ENCODE data around the gene ARHGAP6.
"Not testable (repeated sequence)": the region's sequence is repeated elsewhere in the genome, so short reads cannot be mapped to it uniquely, and the experiment has no call there.

Gene ARHGAP6

DNA sequence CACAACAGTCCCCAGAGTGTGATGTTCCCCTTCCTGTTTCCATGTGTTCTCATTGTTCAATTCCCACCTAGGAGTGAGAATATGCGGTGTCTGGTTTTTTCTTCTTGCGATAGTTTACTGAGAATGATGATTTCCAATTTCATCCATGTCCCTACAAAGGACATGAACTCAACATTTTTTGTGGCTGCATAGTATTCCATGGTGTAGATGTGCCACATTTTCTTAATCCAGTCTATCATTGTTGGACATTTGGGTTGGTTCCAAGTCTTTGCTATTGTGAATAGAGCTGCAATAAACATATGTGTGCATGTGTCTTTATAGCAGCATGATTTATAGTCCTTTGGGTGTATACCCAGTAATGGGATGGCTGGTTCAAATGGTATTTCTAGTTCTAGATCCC, 174.3 kb downstream of the ARHGAP6 start:
- H3K9ac ChIP-seq (ENCODE audit: low read depth in 1 of 2, low read length in 2 of 2); H3K27ac ChIP-seq (ENCODE audit: low read depth, low read length); H3K9me3 ChIP-seq (ENCODE audit: control insufficient read depth in 1 of 2, low read length in 2 of 2); H3K27me3 ChIP-seq (ENCODE audit: control insufficient read depth in 1 of 2, insufficient read depth in 2 of 2, low read length in 2 of 2); H3K4me3 ChIP-seq (ENCODE audit: low read depth in 1 of 2, low read length in 2 of 2); H3K36me3 ChIP-seq (ENCODE audit: control insufficient read depth in 1 of 2, insufficient read depth in 2 of 2, low read length in 2 of 2); H3K4me1 ChIP-seq (ENCODE audit: control insufficient read depth in 1 of 2, insufficient read depth in 2 of 2, low read length in 2 of 2): not testable (repeated sequence)

DNA sequence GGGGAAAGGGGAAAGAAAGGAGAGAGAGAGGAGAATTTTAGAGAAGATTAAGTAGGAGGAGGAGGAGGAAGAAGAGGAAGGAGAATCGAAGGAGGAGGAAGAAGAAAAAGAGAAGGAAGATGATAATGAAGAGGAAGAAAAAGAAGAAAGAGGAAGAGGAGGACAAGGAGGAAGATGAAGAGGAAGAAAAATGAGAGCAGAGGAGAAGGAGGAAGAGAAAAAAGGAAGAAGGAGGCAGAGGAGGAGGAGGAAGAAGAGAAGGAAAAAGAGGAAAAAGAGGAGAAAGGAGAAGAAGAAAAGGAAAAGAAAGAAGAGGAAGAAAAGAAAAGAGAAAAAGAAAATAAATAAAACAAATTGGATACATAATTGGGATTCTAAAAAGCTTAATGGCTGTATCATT, 181.4 kb downstream of the ARHGAP6 start:
- no peaks in the 10 kb centered on the region for H3K27me3 ChIP-seq (ENCODE audit: control insufficient read depth in 1 of 2, insufficient read depth in 2 of 2, low read length in 2 of 2)
- no peaks in the 10 kb centered on the region for H3K9me3 ChIP-seq (ENCODE audit: control insufficient read depth in 1 of 2, low read length in 2 of 2)
- no peak overlapping the region for H3K9ac ChIP-seq (ENCODE audit: low read depth in 1 of 2, low read length in 2 of 2)
- H3K36me3 ChIP-seq (ENCODE audit: control insufficient read depth in 1 of 2, insufficient read depth in 2 of 2, low read length in 2 of 2), result no peaks in the 10 kb centered on the region
- H3K27ac ChIP-seq (ENCODE audit: low read depth, low read length), result no peak overlapping the region
- no peaks in the 10 kb centered on the region for H3K4me1 ChIP-seq (ENCODE audit: control insufficient read depth in 1 of 2, insufficient read depth in 2 of 2, low read length in 2 of 2)
- no peak overlapping the region for H3K4me3 ChIP-seq (ENCODE audit: low read depth in 1 of 2, low read length in 2 of 2)

DNA sequence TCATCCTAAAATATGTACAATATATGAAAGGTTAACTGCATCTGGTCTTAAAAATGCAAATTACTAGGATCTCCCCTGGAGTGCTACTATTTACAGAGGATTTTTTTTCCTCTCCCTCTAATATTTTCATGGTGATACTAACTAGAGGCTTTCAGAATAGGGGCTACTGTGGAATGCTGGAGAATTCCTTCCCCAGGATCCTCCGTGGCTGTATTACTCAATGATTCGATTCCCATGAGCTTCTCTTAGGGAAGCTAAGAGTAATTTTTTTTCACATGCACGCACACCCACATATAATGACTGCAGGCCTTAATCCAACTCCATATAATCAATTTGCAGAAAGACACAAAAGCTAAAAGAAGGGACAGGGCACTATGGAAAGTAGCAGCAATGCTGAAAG, 184.7 kb downstream of the ARHGAP6 start:
- Histone ChIP-seq H3K4me1 (ENCODE audit: control insufficient read depth in 1 of 2, insufficient read depth in 2 of 2, low read length in 2 of 2) (no peaks in the 10 kb centered on the region), H3K4me3 (ENCODE audit: low read depth in 1 of 2, low read length in 2 of 2) (no peak overlapping the region), H3K9me3 (ENCODE audit: control insufficient read depth in 1 of 2, low read length in 2 of 2) (no peaks in the 10 kb centered on the region), H3K27ac (ENCODE audit: low read depth, low read length) (no peak overlapping the region), H3K9ac (ENCODE audit: low read depth in 1 of 2, low read length in 2 of 2) (no peak overlapping the region), H3K36me3 (ENCODE audit: control insufficient read depth in 1 of 2, insufficient read depth in 2 of 2, low read length in 2 of 2) (no peaks in the 10 kb centered on the region), H3K27me3 (ENCODE audit: control insufficient read depth in 1 of 2, insufficient read depth in 2 of 2, low read length in 2 of 2) (no peaks in the 10 kb centered on the region)

DNA sequence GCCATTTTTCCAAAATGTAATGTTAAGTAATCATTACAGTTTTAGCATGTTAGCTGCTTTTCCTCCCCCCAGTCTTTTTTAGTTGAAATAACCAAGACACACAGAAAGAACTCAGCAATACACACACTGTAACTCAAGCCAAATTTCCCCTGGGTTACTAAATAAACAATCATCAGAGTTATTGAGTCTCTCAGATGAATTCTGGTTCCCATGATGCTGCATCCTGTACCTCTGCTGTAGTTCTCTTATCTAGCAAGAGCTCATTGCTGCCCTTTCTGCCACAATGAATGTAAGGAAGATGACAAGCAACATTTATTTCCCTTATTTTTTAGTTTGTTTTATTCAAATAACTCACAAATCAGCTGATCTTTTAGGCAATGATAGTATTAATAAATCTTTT, 185.1 kb downstream of the ARHGAP6 start:
- H3K4me3 ChIP-seq (ENCODE audit: low read depth in 1 of 2, low read length in 2 of 2), result no peak overlapping the region
- no peak overlapping the region for H3K9ac ChIP-seq (ENCODE audit: low read depth in 1 of 2, low read length in 2 of 2)
- no peaks in the 10 kb centered on the region for H3K27me3 ChIP-seq (ENCODE audit: control insufficient read depth in 1 of 2, insufficient read depth in 2 of 2, low read length in 2 of 2)
- no peaks in the 10 kb centered on the region for H3K36me3 ChIP-seq (ENCODE audit: control insufficient read depth in 1 of 2, insufficient read depth in 2 of 2, low read length in 2 of 2)
- no peaks in the 10 kb centered on the region for H3K9me3 ChIP-seq (ENCODE audit: control insufficient read depth in 1 of 2, low read length in 2 of 2)
- H3K4me1 ChIP-seq (ENCODE audit: control insufficient read depth in 1 of 2, insufficient read depth in 2 of 2, low read length in 2 of 2), result no peaks in the 10 kb centered on the region
- H3K27ac ChIP-seq (ENCODE audit: low read depth, low read length), result no peak overlapping the region

- Histone ChIP-seq H3K9me3 (ENCODE audit: control insufficient read depth in 1 of 2, low read length in 2 of 2) (no peaks in the 10 kb centered on the region), H3K36me3 (ENCODE audit: control insufficient read depth in 1 of 2, insufficient read depth in 2 of 2, low read length in 2 of 2) (no peaks in the 10 kb centered on the region), H3K4me1 (ENCODE audit: control insufficient read depth in 1 of 2, insufficient read depth in 2 of 2, low read length in 2 of 2) (no peaks in the 10 kb centered on the region), H3K9ac (ENCODE audit: low read depth in 1 of 2, low read length in 2 of 2) (no peak overlapping the region), H3K27ac (ENCODE audit: low read depth, low read length) (peak overlapping the region; percentile 20), H3K27me3 (ENCODE audit: control insufficient read depth in 1 of 2, insufficient read depth in 2 of 2, low read length in 2 of 2) (no peaks in the 10 kb centered on the region), H3K4me3 (ENCODE audit: low read depth in 1 of 2, low read length in 2 of 2) (no peak overlapping the region)
These were observed 186.8 kb downstream of the ARHGAP6 start for GRCh38 chrX:11478911-11479310.

DNA sequence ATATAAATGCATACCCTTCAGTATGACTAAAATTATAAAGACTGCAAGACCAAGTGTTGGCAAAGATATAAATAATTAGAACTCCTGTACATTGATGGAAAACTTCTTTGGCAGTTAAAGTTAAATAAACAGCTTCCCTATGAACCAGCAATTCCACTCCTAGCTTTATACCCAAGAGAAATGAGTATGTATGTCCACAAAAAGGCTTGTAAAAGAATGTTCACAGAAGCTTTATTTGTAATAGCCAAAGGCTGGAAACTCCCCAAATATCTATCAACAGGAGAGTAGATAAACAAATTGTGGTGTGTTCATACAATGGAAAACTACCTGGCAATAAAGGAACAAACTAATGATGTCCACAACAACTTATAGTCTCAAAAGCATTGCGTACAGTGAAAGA, 187.7 kb downstream of the ARHGAP6 start:
- Histone ChIP-seq H3K9me3 (ENCODE audit: control insufficient read depth in 1 of 2, low read length in 2 of 2) (no peaks in the 10 kb centered on the region), H3K27ac (ENCODE audit: low read depth, low read length) (no peak overlapping the region), H3K4me1 (ENCODE audit: control insufficient read depth in 1 of 2, insufficient read depth in 2 of 2, low read length in 2 of 2) (no peaks in the 10 kb centered on the region), H3K36me3 (ENCODE audit: control insufficient read depth in 1 of 2, insufficient read depth in 2 of 2, low read length in 2 of 2) (no peaks in the 10 kb centered on the region), H3K27me3 (ENCODE audit: control insufficient read depth in 1 of 2, insufficient read depth in 2 of 2, low read length in 2 of 2) (no peaks in the 10 kb centered on the region), H3K4me3 (ENCODE audit: low read depth in 1 of 2, low read length in 2 of 2) (no peak overlapping the region), H3K9ac (ENCODE audit: low read depth in 1 of 2, low read length in 2 of 2) (no peak overlapping the region)

DNA sequence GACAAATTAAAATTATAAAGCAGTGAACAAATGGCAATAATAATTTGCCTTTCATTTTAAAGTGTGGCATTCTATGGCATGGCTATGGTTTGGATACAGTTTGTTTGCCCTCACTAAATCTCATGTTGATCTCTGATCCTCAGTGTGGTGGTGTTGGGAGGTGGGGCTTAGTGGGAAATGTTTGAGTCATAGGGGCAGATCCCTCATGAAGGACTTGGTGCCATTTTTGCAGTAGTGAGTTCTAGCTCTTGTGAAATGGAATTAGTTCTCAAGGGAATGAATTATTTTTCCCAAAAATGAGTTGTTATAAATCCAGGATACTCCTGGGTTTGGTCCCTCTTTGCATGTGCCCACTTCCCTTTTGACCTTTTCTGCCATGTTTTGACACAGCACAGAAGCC, 191.1 kb downstream of the ARHGAP6 start:
- Histone ChIP-seq H3K4me3 (ENCODE audit: low read depth in 1 of 2, low read length in 2 of 2) (no peak overlapping the region), H3K9me3 (ENCODE audit: control insufficient read depth in 1 of 2, low read length in 2 of 2) (no peaks in the 10 kb centered on the region), H3K27me3 (ENCODE audit: control insufficient read depth in 1 of 2, insufficient read depth in 2 of 2, low read length in 2 of 2) (no peaks in the 10 kb centered on the region), H3K36me3 (ENCODE audit: control insufficient read depth in 1 of 2, insufficient read depth in 2 of 2, low read length in 2 of 2) (no peaks in the 10 kb centered on the region), H3K27ac (ENCODE audit: low read depth, low read length) (no peak overlapping the region), H3K9ac (ENCODE audit: low read depth in 1 of 2, low read length in 2 of 2) (no peak overlapping the region), H3K4me1 (ENCODE audit: control insufficient read depth in 1 of 2, insufficient read depth in 2 of 2, low read length in 2 of 2) (no peaks in the 10 kb centered on the region)

DNA sequence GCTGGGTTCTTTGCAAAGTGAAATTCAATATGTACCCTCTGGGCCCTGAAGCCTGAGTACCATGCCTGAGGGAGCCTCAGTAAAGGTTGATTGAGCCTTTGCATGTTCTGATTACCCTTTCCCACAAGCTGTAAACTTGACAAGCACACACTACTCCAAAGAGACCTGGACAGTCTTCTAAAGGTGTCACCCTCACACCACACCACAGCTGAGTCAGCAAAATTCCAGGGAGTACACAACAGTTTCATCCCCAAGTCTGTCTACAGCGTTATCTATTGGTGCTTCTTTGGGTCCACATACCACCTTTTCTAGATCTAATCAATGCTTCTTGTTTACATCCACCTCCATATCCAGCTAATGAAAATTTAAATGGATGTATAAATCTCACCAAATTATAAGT, 191.7 kb downstream of the ARHGAP6 start:
- Histone ChIP-seq H3K4me3 (ENCODE audit: low read depth in 1 of 2, low read length in 2 of 2) (no peak overlapping the region), H3K4me1 (ENCODE audit: control insufficient read depth in 1 of 2, insufficient read depth in 2 of 2, low read length in 2 of 2) (no peaks in the 10 kb centered on the region), H3K27me3 (ENCODE audit: control insufficient read depth in 1 of 2, insufficient read depth in 2 of 2, low read length in 2 of 2) (no peaks in the 10 kb centered on the region), H3K9me3 (ENCODE audit: control insufficient read depth in 1 of 2, low read length in 2 of 2) (no peaks in the 10 kb centered on the region), H3K27ac (ENCODE audit: low read depth, low read length) (no peak overlapping the region), H3K9ac (ENCODE audit: low read depth in 1 of 2, low read length in 2 of 2) (no peak overlapping the region), H3K36me3 (ENCODE audit: control insufficient read depth in 1 of 2, insufficient read depth in 2 of 2, low read length in 2 of 2) (no peaks in the 10 kb centered on the region)

DNA sequence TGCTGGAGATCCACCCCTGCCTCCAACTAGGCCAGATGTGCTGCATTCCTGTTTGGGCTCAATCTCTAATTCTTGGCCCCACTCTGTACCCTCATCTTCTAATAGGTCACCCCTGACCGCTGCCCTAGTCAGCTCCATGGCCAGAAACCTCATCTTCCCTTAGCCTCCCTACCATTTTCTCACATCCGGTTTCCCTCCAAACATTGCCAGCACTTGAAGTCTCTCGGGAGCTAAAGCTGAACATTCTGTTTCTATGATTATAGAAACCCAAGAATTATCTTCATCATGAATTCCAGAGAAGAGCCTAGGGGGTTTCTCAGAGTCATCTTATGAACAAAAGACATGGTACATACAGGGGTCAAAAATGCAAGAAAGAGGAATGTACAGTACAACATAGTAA, 192.8 kb downstream of the ARHGAP6 start:
- no peaks in the 10 kb centered on the region for H3K27me3 ChIP-seq (ENCODE audit: control insufficient read depth in 1 of 2, insufficient read depth in 2 of 2, low read length in 2 of 2)
- no peak overlapping the region for H3K4me3 ChIP-seq (ENCODE audit: low read depth in 1 of 2, low read length in 2 of 2)
- no peaks in the 10 kb centered on the region for H3K9me3 ChIP-seq (ENCODE audit: control insufficient read depth in 1 of 2, low read length in 2 of 2)
- no peak overlapping the region for H3K27ac ChIP-seq (ENCODE audit: low read depth, low read length)
- no peaks in the 10 kb centered on the region for H3K36me3 ChIP-seq (ENCODE audit: control insufficient read depth in 1 of 2, insufficient read depth in 2 of 2, low read length in 2 of 2)
- H3K4me1 ChIP-seq (ENCODE audit: control insufficient read depth in 1 of 2, insufficient read depth in 2 of 2, low read length in 2 of 2), result no peaks in the 10 kb centered on the region
- H3K9ac ChIP-seq (ENCODE audit: low read depth in 1 of 2, low read length in 2 of 2), result no peak overlapping the region

DNA sequence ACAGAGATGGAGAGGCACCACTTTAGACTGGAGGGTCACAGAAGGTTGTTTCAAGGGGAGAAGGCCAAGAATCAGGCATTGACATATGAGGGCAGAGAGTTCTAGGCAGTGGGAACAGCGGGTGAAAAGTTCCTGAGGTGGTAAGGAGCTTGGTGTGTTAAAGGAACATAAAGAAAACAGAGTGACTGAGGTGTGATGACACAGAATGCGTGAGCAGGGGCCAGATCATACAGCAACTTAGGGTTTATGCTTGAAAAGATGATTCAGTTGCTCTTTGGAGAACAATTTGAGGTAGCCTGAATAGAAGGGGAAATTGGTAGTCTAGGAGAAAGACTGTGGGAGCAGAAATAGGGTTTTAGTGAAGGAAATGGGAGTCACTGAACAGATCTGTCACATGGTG, 193.3 kb downstream of the ARHGAP6 start:
- Histone ChIP-seq H3K36me3 (ENCODE audit: control insufficient read depth in 1 of 2, insufficient read depth in 2 of 2, low read length in 2 of 2) (no peaks in the 10 kb centered on the region), H3K27me3 (ENCODE audit: control insufficient read depth in 1 of 2, insufficient read depth in 2 of 2, low read length in 2 of 2) (no peaks in the 10 kb centered on the region), H3K4me1 (ENCODE audit: control insufficient read depth in 1 of 2, insufficient read depth in 2 of 2, low read length in 2 of 2) (no peaks in the 10 kb centered on the region), H3K27ac (ENCODE audit: low read depth, low read length) (no peak overlapping the region), H3K9me3 (ENCODE audit: control insufficient read depth in 1 of 2, low read length in 2 of 2) (no peaks in the 10 kb centered on the region), H3K4me3 (ENCODE audit: low read depth in 1 of 2, low read length in 2 of 2) (no peak overlapping the region), H3K9ac (ENCODE audit: low read depth in 1 of 2, low read length in 2 of 2) (no peak overlapping the region)

DNA sequence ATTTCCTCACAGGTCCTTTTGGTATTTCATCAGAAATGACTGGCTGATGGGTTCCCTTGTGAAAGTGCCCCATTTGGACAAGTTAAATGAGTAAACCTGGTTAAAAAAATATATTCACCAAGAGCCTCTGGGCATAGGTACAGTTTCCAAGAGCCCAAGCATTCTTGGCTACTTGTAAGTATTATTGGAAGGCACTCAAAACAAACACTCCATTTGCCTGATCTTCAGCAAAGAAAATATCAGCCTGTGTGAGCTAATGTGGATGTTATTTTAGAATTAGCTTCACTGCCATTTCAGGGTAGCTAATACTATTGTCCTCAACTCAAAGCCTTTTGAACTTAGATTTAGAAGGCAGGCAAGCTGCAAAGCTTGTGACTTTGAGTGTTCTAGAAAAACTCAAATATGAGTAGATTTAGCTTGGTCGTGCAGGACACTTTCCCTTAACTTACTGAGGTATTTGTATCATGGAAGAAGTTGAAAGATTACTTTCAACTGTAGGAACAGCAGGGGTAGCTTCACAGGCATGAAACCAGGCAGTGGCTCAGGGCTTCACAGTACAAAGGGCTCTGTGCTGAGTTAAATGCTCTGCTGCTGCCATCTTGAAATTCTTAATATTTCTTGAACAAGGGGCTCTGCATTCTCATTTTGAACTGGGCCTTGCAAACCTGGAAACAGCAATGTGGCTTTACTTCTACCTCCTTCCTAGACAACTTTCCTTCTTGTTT, 195.3 kb downstream of the ARHGAP6 start:
- H3K4me3 ChIP-seq (ENCODE audit: low read depth in 1 of 2, low read length in 2 of 2), result no peak overlapping the region
- H3K27ac ChIP-seq (ENCODE audit: low read depth, low read length), result no peak overlapping the region
- no peaks in the 10 kb centered on the region for H3K4me1 ChIP-seq (ENCODE audit: control insufficient read depth in 1 of 2, insufficient read depth in 2 of 2, low read length in 2 of 2)
- H3K9ac ChIP-seq (ENCODE audit: low read depth in 1 of 2, low read length in 2 of 2), result no peak overlapping the region
- H3K36me3 ChIP-seq (ENCODE audit: control insufficient read depth in 1 of 2, insufficient read depth in 2 of 2, low read length in 2 of 2), result no peaks in the 10 kb centered on the region
- no peaks in the 10 kb centered on the region for H3K27me3 ChIP-seq (ENCODE audit: control insufficient read depth in 1 of 2, insufficient read depth in 2 of 2, low read length in 2 of 2)
- no peaks in the 10 kb centered on the region for H3K9me3 ChIP-seq (ENCODE audit: control insufficient read depth in 1 of 2, low read length in 2 of 2)
